ENCODE results near the gene CA4. TPM values are rescaled to one million over a fixed set of nuclear protein-coding genes. Genes with fewer than 3 reads are reported as not detected.
A peak's percentile ranks its signal among the peaks of the same experiment; 100 is the strongest.

The CA4 gene
- total RNA-seq, 3 donors from 2014 or later, result 4.7 to 46.5 (median 12.3) TPM

- H3K36me3 ChIP-seq, result no peaks in the 10 kb centered on the region
- no peak for DNase-seq (ENCODE audit: low spot score in 2 of 2)
- intact Hi-C loops (cut with DNase I; ENCODE audit: low total_unique reads), result no loop called here
- no peak overlapping the region for H3K4me3 ChIP-seq
- no peaks in the 10 kb centered on the region for H3K27me3 ChIP-seq
- no peaks in the 10 kb centered on the region for H3K9me3 ChIP-seq
- H3K4me1 ChIP-seq, result no peaks in the 10 kb centered on the region
- peak overlapping the region in 1 of 2 donors; percentile 38 for H3K27ac ChIP-seq
- TF ChIP-seq POLR2AphosphoS5 (IDR thresholded peaks at IDR 0.05) (no peak), POLR2A (IDR thresholded peaks at IDR 0.05) (no peak)
- TF ChIP-seq, protein P1, sequence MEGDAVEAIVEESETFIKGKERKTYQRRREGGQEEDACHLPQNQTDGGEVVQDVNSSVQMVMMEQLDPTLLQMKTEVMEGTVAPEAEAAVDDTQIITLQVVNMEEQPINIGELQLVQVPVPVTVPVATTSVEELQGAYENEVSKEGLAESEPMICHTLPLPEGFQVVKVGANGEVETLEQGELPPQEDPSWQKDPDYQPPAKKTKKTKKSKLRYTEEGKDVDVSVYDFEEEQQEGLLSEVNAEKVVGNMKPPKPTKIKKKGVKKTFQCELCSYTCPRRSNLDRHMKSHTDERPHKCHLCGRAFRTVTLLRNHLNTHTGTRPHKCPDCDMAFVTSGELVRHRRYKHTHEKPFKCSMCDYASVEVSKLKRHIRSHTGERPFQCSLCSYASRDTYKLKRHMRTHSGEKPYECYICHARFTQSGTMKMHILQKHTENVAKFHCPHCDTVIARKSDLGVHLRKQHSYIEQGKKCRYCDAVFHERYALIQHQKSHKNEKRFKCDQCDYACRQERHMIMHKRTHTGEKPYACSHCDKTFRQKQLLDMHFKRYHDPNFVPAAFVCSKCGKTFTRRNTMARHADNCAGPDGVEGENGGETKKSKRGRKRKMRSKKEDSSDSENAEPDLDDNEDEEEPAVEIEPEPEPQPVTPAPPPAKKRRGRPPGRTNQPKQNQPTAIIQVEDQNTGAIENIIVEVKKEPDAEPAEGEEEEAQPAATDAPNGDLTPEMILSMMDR (IDR thresholded peaks at IDR 0.05), result no peak
These were observed 13.5 kb downstream of the CA4 start for GRCh38 chr17:60163108-60163784.

GRCh38 chr17:60164164-60164563 is 14.4 kb downstream of the CA4 start:
- H3K36me3 ChIP-seq, result no peaks in the 10 kb centered on the region
- no peak overlapping the region for H3K4me3 ChIP-seq
- no peaks in the 10 kb centered on the region for H3K27me3 ChIP-seq

DNA sequence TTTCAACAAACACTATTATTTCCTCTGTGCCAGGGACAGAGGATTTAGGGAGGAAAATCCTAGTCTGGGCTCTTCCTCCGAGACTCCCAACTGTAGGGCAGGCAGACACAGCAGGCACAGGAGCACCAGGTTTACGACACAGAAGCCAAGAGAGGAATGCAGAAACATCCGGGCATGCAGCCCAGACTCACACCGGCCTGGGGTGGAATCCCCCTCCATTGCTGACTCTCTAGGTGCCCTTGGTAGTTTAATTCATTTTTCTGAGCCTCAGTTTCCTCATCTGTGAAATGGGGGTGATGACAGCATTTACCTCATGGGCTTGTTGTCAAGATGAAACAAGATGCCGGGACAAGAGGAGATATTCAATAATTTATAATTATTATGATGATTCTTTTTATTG is 14.9 kb downstream of the CA4 start:
- Histone ChIP-seq H3K36me3 (no peaks in the 10 kb centered on the region), H3K27me3 (no peaks in the 10 kb centered on the region), H3K4me1 (no peaks in the 10 kb centered on the region), H3K9me3 (no peaks in the 10 kb centered on the region), H3K27ac (no peak overlapping the region), H3K4me3 (no peak overlapping the region)
- TF ChIP-seq POLR2A (IDR thresholded peaks at IDR 0.05) (no peak), POLR2AphosphoS5 (IDR thresholded peaks at IDR 0.05) (no peak)
- TF ChIP-seq, protein P1 (IDR thresholded peaks at IDR 0.05), result no peak
- DNase-seq (ENCODE audit: low spot score in 2 of 2), result no peak
- intact Hi-C loops (cut with DNase I; ENCODE audit: low total_unique reads), result no loop called here

More at GRCh38 chr17:60164164-60164563, 14.4 kb downstream of the CA4 start:
- intact Hi-C loops (cut with DNase I; ENCODE audit: low total_unique reads), result no loop called here
- DNase-seq (ENCODE audit: low spot score in 2 of 2), result no peak
- Histone ChIP-seq H3K9me3 (no peaks in the 10 kb centered on the region), H3K27ac (no peak overlapping the region), H3K4me1 (no peaks in the 10 kb centered on the region)
- TF ChIP-seq, protein P1 (IDR thresholded peaks at IDR 0.05), result no peak
- TF ChIP-seq POLR2A (IDR thresholded peaks at IDR 0.05) (no peak), POLR2AphosphoS5 (IDR thresholded peaks at IDR 0.05) (no peak)

DNA sequence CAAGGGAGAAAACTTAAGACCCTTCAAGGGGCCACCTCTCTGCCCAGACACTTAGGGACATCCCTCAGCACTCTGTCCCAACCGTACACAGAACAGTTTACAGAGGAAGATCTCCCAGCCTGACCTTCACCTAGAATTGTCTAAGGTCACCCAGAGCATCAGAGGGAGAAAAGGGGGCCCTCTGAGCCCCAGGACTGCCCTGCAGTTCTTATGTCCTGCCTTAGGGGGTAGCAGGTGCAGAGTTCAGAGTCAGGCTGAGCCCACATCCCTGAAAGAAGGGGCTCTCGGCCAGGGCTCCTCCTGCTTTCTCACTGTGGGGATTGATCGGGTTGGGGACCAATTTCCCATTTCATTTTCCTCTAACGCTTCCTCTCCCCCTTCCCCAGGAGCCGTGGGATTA is 15.4 kb downstream of the CA4 start:
- TF ChIP-seq POLR2AphosphoS5 (IDR thresholded peaks at IDR 0.05) (no peak), POLR2A (IDR thresholded peaks at IDR 0.05) (no peak)
- TF ChIP-seq, protein P1 (IDR thresholded peaks at IDR 0.05), result no peak
- Histone ChIP-seq H3K4me3 (no peak overlapping the region), H3K27ac (no peak overlapping the region), H3K27me3 (no peaks in the 10 kb centered on the region), H3K36me3 (no peaks in the 10 kb centered on the region), H3K9me3 (no peaks in the 10 kb centered on the region), H3K4me1 (no peaks in the 10 kb centered on the region)
- intact Hi-C loops (cut with DNase I; ENCODE audit: low total_unique reads), result no loop called here
- no peak for DNase-seq (ENCODE audit: low spot score in 2 of 2)

- Histone ChIP-seq H3K27me3 (no peaks in the 10 kb centered on the region), H3K27ac (no peak overlapping the region), H3K9me3 (no peaks in the 10 kb centered on the region), H3K4me3 (no peak overlapping the region), H3K4me1 (no peaks in the 10 kb centered on the region), H3K36me3 (no peaks in the 10 kb centered on the region)
- DNase-seq (ENCODE audit: low spot score in 2 of 2), result no peak
- TF ChIP-seq, protein P1 (IDR thresholded peaks at IDR 0.05), result no peak
- intact Hi-C loops (cut with DNase I; ENCODE audit: low total_unique reads), result no loop called here
These were observed 16.2 kb downstream of the CA4 start for GRCh38 chr17:60165971-60166370.
